ENCODE results near the gene CDH4.

GRCh38 chr20:61223121-61223520 lies 28.9 kb upstream of the CDH4 start:
- TF ChIP-seq CTCF (IDR thresholded peaks at IDR 0.05) (no peak), POLR2A (IDR thresholded peaks at IDR 0.05) (no peak)
